Activated naive CD4-positive, alpha-beta T cell treated with anti-CD3 and anti-CD28 coated beads for 36 hours (primary cell): Measurements from ENCODE around the gene OR5L2. TPM values are rescaled to one million over a fixed set of nuclear protein-coding genes. Genes with fewer than 3 reads are reported as not detected.
"Not testable (repeated sequence)": the region's sequence is repeated elsewhere in the genome, so short reads cannot be mapped to it uniquely, and the experiment has no call there.

Source experiments
- CTCF ChIA-PET: fragments of 350-600 bp; sonication (Branson Sonifier 250); formaldehyde crosslinking; loops from one replicate; lab custom pipeline; 2021; ENCODE audit warnings: antibody characterized with exemption; lab: Charles Lee
- DNase-seq: peaks from one replicate; pipeline ENCODE4 v3.0.0-alpha.2; 2020
- H3K27ac Mint-ChIP-seq: one replicate; pipeline ENCODE4 v1.8.0; 2021; ENCODE audit warnings: mild to moderate bottlenecking, mixed read lengths
- H3K27me3 Mint-ChIP-seq: one replicate; pipeline ENCODE4 v1.8.0; 2021; ENCODE audit warnings: low read depth, mixed read lengths
- H3K36me3 Mint-ChIP-seq: one replicate; pipeline ENCODE4 v1.8.0; 2021; ENCODE audit warnings: low read depth, mixed read lengths
- H3K4me1 Mint-ChIP-seq: one replicate; pipeline ENCODE4 v1.8.0; 2021; ENCODE audit warnings: low read depth, mixed read lengths
- H3K4me3 Mint-ChIP-seq: one replicate; pipeline ENCODE4 v1.8.0; 2021; ENCODE audit warnings: mild to moderate bottlenecking, moderate library complexity, mixed read lengths
- H3K9me3 Mint-ChIP-seq: one replicate; pipeline ENCODE4 v1.8.0; 2021; ENCODE audit warnings: mixed read lengths
- intact Hi-C: fragments of 100-400 bp; cut with micrococcal nuclease; formaldehyde crosslinking; loops from one replicate; pipeline ENCODE4 v1.15.1; 2023
- total RNA-seq, 2 experiments: library from RNA; stranded (reverse); gene quantifications; one replicate each; pipeline ENCODE4 v1.2.3, GENCODE V29; 2021

OR5L2 gene
- total RNA-seq = not detected

GRCh38 chr11:55826919-55827318 is at the start of gene OR5L2:
Gene OR5L2 (plus strand): TSS chr11:55827219. CDS start chr11:55827219, 0 bp downstream.
- Mint-ChIP-seq H3K36me3 (no peaks in the 10 kb centered on the region), H3K27ac (no peak within 1 kb of the TSS), H3K4me1 (no peaks in the 10 kb centered on the region), H3K27me3 (no peaks in the 10 kb centered on the region), H3K9me3 (peaks cover 8% of the 10 kb centered on the region), H3K4me3 (no peak within 1 kb of the TSS)
- CTCF ChIA-PET = no interaction called here
- intact Hi-C loops = no loop called here
- DNase-seq = no peak

GRCh38 chr11:55791606-55792005 is 35.4 kb upstream of the OR5L2 start:
- peaks cover 10% of the 10 kb centered on the region for H3K9me3 Mint-ChIP-seq
- no peaks in the 10 kb centered on the region for H3K36me3 Mint-ChIP-seq
- CTCF ChIA-PET = no interaction called here
- no peaks in the 10 kb centered on the region for H3K4me1 Mint-ChIP-seq
- H3K27ac Mint-ChIP-seq = no peak overlapping the region
- no peak for DNase-seq
- intact Hi-C loops = no loop called here
- H3K27me3 Mint-ChIP-seq = no peaks in the 10 kb centered on the region
- H3K4me3 Mint-ChIP-seq = no peak overlapping the region

GRCh38 chr11:55793321-55793720 is 33.7 kb upstream of the OR5L2 start:
- Mint-ChIP-seq H3K36me3 (no peaks in the 10 kb centered on the region), H3K4me1 (no peaks in the 10 kb centered on the region), H3K27me3 (no peaks in the 10 kb centered on the region), H3K27ac (no peak overlapping the region), H3K4me3 (no peak overlapping the region), H3K9me3 (peaks cover 10% of the 10 kb centered on the region)
- no peak for DNase-seq
- CTCF ChIA-PET = no interaction called here
- intact Hi-C loops = no loop called here

GRCh38 chr11:55795256-55795655 is 31.8 kb upstream of the OR5L2 start, which contains the start of gene OR5D14:
Gene OR5D14 (plus strand): TSS chr11:55795556. CDS start chr11:55795556, 0 bp downstream.
- H3K36me3 Mint-ChIP-seq = no peaks in the 10 kb centered on the region
- no peak within 1 kb of the TSS for H3K4me3 Mint-ChIP-seq
- no peak for DNase-seq
- intact Hi-C loops = no loop called here
- peaks cover 11% of the 10 kb centered on the region for H3K9me3 Mint-ChIP-seq
- no peak within 1 kb of the TSS for H3K27ac Mint-ChIP-seq
- no peaks in the 10 kb centered on the region for H3K27me3 Mint-ChIP-seq
- CTCF ChIA-PET = no interaction called here
- no peaks in the 10 kb centered on the region for H3K4me1 Mint-ChIP-seq

- CTCF ChIA-PET = no interaction called here
- H3K9me3 Mint-ChIP-seq = peaks cover 26% of the 10 kb centered on the region
- no peak overlapping the region for H3K4me3 Mint-ChIP-seq
- no peak overlapping the region for H3K27ac Mint-ChIP-seq
- H3K4me1 Mint-ChIP-seq = no peaks in the 10 kb centered on the region
- intact Hi-C loops = no loop called here
- no peaks in the 10 kb centered on the region for H3K27me3 Mint-ChIP-seq
- no peak for DNase-seq
- H3K36me3 Mint-ChIP-seq = no peaks in the 10 kb centered on the region
Observed at GRCh38 chr11:55806248-55806647, 20.8 kb upstream of the OR5L2 start.

GRCh38 chr11:55811067-55811466 is 16.0 kb upstream of the OR5L2 start, which contains the start of gene OR5L1:
Gene OR5L1 (plus strand): TSS chr11:55811367. CDS start chr11:55811467, 100 bp downstream.
- no peak within 1 kb of the TSS for H3K27ac Mint-ChIP-seq
- no peaks in the 10 kb centered on the region for H3K4me1 Mint-ChIP-seq
- no peaks in the 10 kb centered on the region for H3K27me3 Mint-ChIP-seq
- H3K4me3 Mint-ChIP-seq = no peak within 1 kb of the TSS
- peaks cover 16% of the 10 kb centered on the region for H3K9me3 Mint-ChIP-seq
- intact Hi-C loops = no loop called here
- H3K36me3 Mint-ChIP-seq = no peaks in the 10 kb centered on the region
- no peak for DNase-seq
- CTCF ChIA-PET = no interaction called here

- intact Hi-C loops = no loop called here
- DNase-seq = no peak
- H3K36me3 Mint-ChIP-seq = no peaks in the 10 kb centered on the region
- no peak within 1 kb of the TSS for H3K4me3 Mint-ChIP-seq
- no peaks in the 10 kb centered on the region for H3K27me3 Mint-ChIP-seq
- H3K27ac Mint-ChIP-seq = no peak within 1 kb of the TSS
- CTCF ChIA-PET = no interaction called here
- no peaks in the 10 kb centered on the region for H3K4me1 Mint-ChIP-seq
- H3K9me3 Mint-ChIP-seq = peaks cover 12% of the 10 kb centered on the region
Observed at GRCh38 chr11:55819330-55819729, 7.7 kb upstream of the OR5L2 start, which contains the start of gene OR5D18. Gene OR5D18 (plus strand): TSS chr11:55819630. CDS start chr11:55819630, 0 bp downstream.

- no peaks in the 10 kb centered on the region for H3K27me3 Mint-ChIP-seq
- DNase-seq = no peak
- peaks cover 14% of the 10 kb centered on the region for H3K9me3 Mint-ChIP-seq
- CTCF ChIA-PET = no interaction called here
- no peak within 1 kb of the TSS for H3K4me3 Mint-ChIP-seq
- no peak within 1 kb of the TSS for H3K27ac Mint-ChIP-seq
- H3K4me1 Mint-ChIP-seq = no peaks in the 10 kb centered on the region
- intact Hi-C loops = no loop called here
- H3K36me3 Mint-ChIP-seq = no peaks in the 10 kb centered on the region
Observed at GRCh38 chr11:55838452-55838851, 11.4 kb downstream of the OR5L2 start, which contains the start of gene OR5D16. Gene OR5D16 (plus strand): TSS chr11:55838752. CDS start chr11:55838752, 0 bp downstream.

GRCh38 chr11:55847453-55847852 is 20.4 kb downstream of the OR5L2 start:
- Mint-ChIP-seq H3K4me1 (no peaks in the 10 kb centered on the region), H3K27ac (no peak overlapping the region), H3K9me3 (peaks cover 2% of the 10 kb centered on the region), H3K36me3 (no peaks in the 10 kb centered on the region), H3K27me3 (no peaks in the 10 kb centered on the region), H3K4me3 (no peak overlapping the region)
- CTCF ChIA-PET = no interaction called here
- no peak for DNase-seq
- intact Hi-C loops = no loop called here

GRCh38 chr11:55849037-55849436 is 22.0 kb downstream of the OR5L2 start:
- Mint-ChIP-seq H3K4me3 (no peak overlapping the region), H3K4me1 (no peaks in the 10 kb centered on the region), H3K9me3 (peaks cover 4% of the 10 kb centered on the region), H3K27ac (no peak overlapping the region), H3K27me3 (no peaks in the 10 kb centered on the region), H3K36me3 (no peaks in the 10 kb centered on the region)
- intact Hi-C loops = no loop called here
- CTCF ChIA-PET = no interaction called here
- no peak for DNase-seq

- CTCF ChIA-PET = no interaction called here
- Mint-ChIP-seq H3K36me3 (no peaks in the 10 kb centered on the region), H3K4me1 (no peaks in the 10 kb centered on the region), H3K9me3 (peaks cover 8% of the 10 kb centered on the region), H3K4me3 (no peak overlapping the region), H3K27me3 (no peaks in the 10 kb centered on the region), H3K27ac (no peak overlapping the region)
- no peak for DNase-seq
- intact Hi-C loops = no loop called here
Observed at GRCh38 chr11:55852141-55852540, 25.1 kb downstream of the OR5L2 start.

- intact Hi-C loops = no loop called here
- CTCF ChIA-PET = no interaction called here
- Mint-ChIP-seq H3K27ac (no peak overlapping the region), H3K36me3 (no peaks in the 10 kb centered on the region), H3K27me3 (no peaks in the 10 kb centered on the region), H3K9me3 (peaks cover 9% of the 10 kb centered on the region), H3K4me3 (no peak overlapping the region), H3K4me1 (no peaks in the 10 kb centered on the region)
- no peak for DNase-seq
Observed at GRCh38 chr11:55854704-55855103, 27.7 kb downstream of the OR5L2 start.

- intact Hi-C loops, H3K4me1 Mint-ChIP-seq, DNase-seq, H3K9me3 Mint-ChIP-seq, H3K27me3 Mint-ChIP-seq, H3K27ac Mint-ChIP-seq, CTCF ChIA-PET, H3K36me3 Mint-ChIP-seq, H3K4me3 Mint-ChIP-seq: not testable (repeated sequence)
Observed at GRCh38 chr11:55867354-55867753, 40.3 kb downstream of the OR5L2 start.
